Kidney epithelial cell (primary cell): Measurements from ENCODE around the gene ELOVL5. TPM values are rescaled to one million over a fixed set of nuclear protein-coding genes. Genes with fewer than 3 reads are reported as not detected.
A peak's percentile ranks its signal among the peaks of the same experiment; 100 is the strongest.

Experiments used
- DNase-seq: peaks from one replicate; pipeline ENCODE4 v3.0.0-alpha.2; 2010; ENCODE audit warnings: low read depth
- H3K27me3 ChIP-seq: 2 replicates; pipeline ENCODE4 v1.6.0; 2011; ENCODE audit warnings: low read length; ENCODE audit not compliant: control insufficient read depth, insufficient read depth
- H3K36me3 ChIP-seq: 2 replicates; pipeline ENCODE4 v1.5.1; 2011; ENCODE audit warnings: low read length; ENCODE audit not compliant: control insufficient read depth, insufficient read depth
- H3K4me3 ChIP-seq: 2 replicates; pipeline ENCODE4 v1.5.1; 2011; ENCODE audit warnings: low read depth, mild to moderate bottlenecking, control low read depth, low read length
- CTCF ChIP-seq: IDR thresholded peaks from 2 replicates; pipeline ENCODE4 v1.5.1; 2011; ENCODE audit warnings: mild to moderate bottlenecking, moderate library complexity, low read length, control low read depth, inconsistent platforms; ENCODE audit not compliant: insufficient read depth, poor library complexity, severe bottlenecking
- total RNA-seq: library from RNA; depleted of rRNA; stranded (reverse); fragments of >200 nt; gene quantifications from 2 replicates; pipeline ENCODE4 v1.2.3, GENCODE V29; 2015

Gene ELOVL5
- total RNA-seq, 1 donor from 2014 or later, result 63.6 TPM

GRCh38 chr6:53244399-53244931, 104.3 kb downstream of the ELOVL5 start:
- H3K27me3 ChIP-seq, result no peaks in the 10 kb centered on the region
- no peaks in the 10 kb centered on the region for H3K36me3 ChIP-seq
- TF ChIP-seq CTCF, result no peak
- DNase-seq, result no peak
- H3K4me3 ChIP-seq, result no peak overlapping the region

GRCh38 chr6:53241938-53242337, 106.8 kb downstream of the ELOVL5 start:
- Histone ChIP-seq H3K36me3 (no peaks in the 10 kb centered on the region), H3K27me3 (no peaks in the 10 kb centered on the region), H3K4me3 (no peak overlapping the region)
- DNase-seq, result no peak
- no peak for TF ChIP-seq CTCF

GRCh38 chr6:53240761-53241160, 108.0 kb downstream of the ELOVL5 start:
- Histone ChIP-seq H3K27me3 (no peaks in the 10 kb centered on the region), H3K4me3 (no peak overlapping the region), H3K36me3 (no peaks in the 10 kb centered on the region)
- no peak for DNase-seq
- no peak for TF ChIP-seq CTCF

- TF ChIP-seq CTCF, result no peak
- Histone ChIP-seq H3K36me3 (no peaks in the 10 kb centered on the region), H3K4me3 (no peak overlapping the region), H3K27me3 (no peaks in the 10 kb centered on the region)
- DNase-seq, result no peak
These were observed 108.6 kb downstream of the ELOVL5 start for GRCh38 chr6:53240139-53240538.

- Histone ChIP-seq H3K4me3 (no peak overlapping the region), H3K27me3 (no peaks in the 10 kb centered on the region), H3K36me3 (no peaks in the 10 kb centered on the region)
- no peak for TF ChIP-seq CTCF
- DNase-seq, result peak; percentile 18
These were observed 109.2 kb downstream of the ELOVL5 start for GRCh38 chr6:53239526-53239925.

- no peak overlapping the region for H3K4me3 ChIP-seq
- DNase-seq, result no peak
- no peak for TF ChIP-seq CTCF
- no peaks in the 10 kb centered on the region for H3K36me3 ChIP-seq
- no peaks in the 10 kb centered on the region for H3K27me3 ChIP-seq
These were observed 110.4 kb downstream of the ELOVL5 start for GRCh38 chr6:53238311-53238710.
